Esophagus squamous epithelium (tissue), 5 donors: ENCODE measurements around the gene SCD5. TPM values are rescaled to one million over a fixed set of nuclear protein-coding genes. Genes with fewer than 3 reads are reported as not detected.

Source experiments
- DNase-seq: peaks from one replicate; lab custom pipeline; 2025; lab: John Stamatoyannopoulos, UW
- H3K27ac ChIP-seq, 4 donors: fragments of 200-600 bp; sonication (generic); one replicate each; pipeline ENCODE4 v1.5.1; 2016 to 2019; ENCODE audit warnings: mild to moderate bottlenecking in 1 of 4
- H3K27me3 ChIP-seq, 4 donors: fragments of 200-600 bp; sonication (generic); 1 replicate in 3 of 4; 2 replicates in 1 of 4; pipeline versions ENCODE4 v1.5.1 to v1.6.0; 2017 to 2021; ENCODE audit warnings: antibody characterized with exemption in 1 of 4
- H3K36me3 ChIP-seq, 3 donors: fragments of 200-600 bp; sonication (generic); one replicate each; pipeline ENCODE4 v1.5.1; 2016 to 2019
- H3K4me1 ChIP-seq, 3 donors: fragments of 200-600 bp; sonication (generic); one replicate each; pipeline ENCODE4 v1.5.1; 2017 to 2019
- H3K4me3 ChIP-seq, 4 donors: fragments of 200-600 bp; sonication (generic); 1 replicate in 3 of 4; 2 replicates in 1 of 4; pipeline ENCODE4 v1.5.1; 2016 to 2019; ENCODE audit warnings: mild to moderate bottlenecking in 2 of 4, moderate library complexity in 1 of 4
- H3K9me3 ChIP-seq, 3 donors: fragments of 200-600 bp; sonication (generic); one replicate each; pipeline ENCODE4 v1.5.1; 2016 to 2019
- CTCF ChIP-seq, 6 experiments: fragments of 450-650 bp in 4 of 6; fragments of 200-600 bp in 2 of 6; sonication (generic) in 2 of 6; IDR thresholded peaks; one replicate each; pipeline ENCODE4 v1.5.1; 2016 to 2019; ENCODE audit warnings: antibody characterized with exemption in 6 of 6, mild to moderate bottlenecking in 4 of 6, moderate library complexity in 4 of 6
- POLR2A ChIP-seq, 4 donors: fragments of 450-650 bp; IDR thresholded peaks; one replicate each; pipeline ENCODE4 v1.6.1; 2017; ENCODE audit warnings: antibody characterized with exemption in 4 of 4, mild to moderate bottlenecking in 4 of 4, moderate library complexity in 3 of 4
- WGBS, 2 donors: methylation state at CpG; one replicate each; pipeline ENCODE4 v1.1.5; 2018; 5-methylcytosine and 5-hydroxymethylcytosine counted together
- intact Hi-C: fragments of 100-400 bp; cut with DNase I; formaldehyde crosslinking; loops from one replicate; pipeline ENCODE4 v1.15.0; 2022
- total RNA-seq, 4 donors: library from RNA; depleted of rRNA; stranded (reverse); fragments of >200 nt; gene quantifications; one replicate each; pipeline ENCODE4 v1.1.0, GENCODE V29; 2016
- donor health status: DM: yes; HTN: yes; CAD: no.

SCD5 gene
- total RNA-seq, 4 donors from 2014 or later: 1.2 to 6.3 (median 4.3) TPM

- TF ChIP-seq CTCF (IDR thresholded peaks at IDR 0.05) (no peak), POLR2A (IDR thresholded peaks at IDR 0.05) (no peak)
- H3K4me1 ChIP-seq: peaks cover 6 to 13% (median 8%) of the 10 kb centered on the region in 3 donors
- H3K9me3 ChIP-seq: no peaks in the 10 kb centered on the region
- WGBS, 2 donors: 67 to 80% methylated on average over 8 of the region's 8 CpGs
- H3K27ac ChIP-seq: no peak overlapping the region
- H3K36me3 ChIP-seq: no peaks in the 10 kb centered on the region
- no peaks in the 10 kb centered on the region for H3K27me3 ChIP-seq
- intact Hi-C loops: loop anchor here (10.0 kb wide), 1 partner anchor 325 kb away; no protein-coding TSS in a partner anchor
- no peak overlapping the region for H3K4me3 ChIP-seq
- DNase-seq: no peak
These were observed 8.4 kb downstream of the SCD5 start for GRCh38 chr4:82790060-82790660.

- DNase-seq: no peak
- Histone ChIP-seq H3K27ac (no peak overlapping the region), H3K9me3 (no peaks in the 10 kb centered on the region), H3K4me3 (no peak overlapping the region), H3K36me3 (no peaks in the 10 kb centered on the region), H3K4me1 (peaks cover 11 to 21% (median 17%) of the 10 kb centered on the region in 3 donors), H3K27me3 (no peaks in the 10 kb centered on the region)
- WGBS, 2 donors: 57 to 72% methylated on average over 7 of the region's 7 CpGs
- TF ChIP-seq CTCF (IDR thresholded peaks at IDR 0.05): no peak
- TF ChIP-seq POLR2A (IDR thresholded peaks at IDR 0.05): no peak
- intact Hi-C loops: no loop called here
These were observed 9.4 kb downstream of the SCD5 start for GRCh38 chr4:82789025-82789776.

- Histone ChIP-seq H3K9me3 (no peaks in the 10 kb centered on the region), H3K36me3 (no peaks in the 10 kb centered on the region), H3K4me3 (no peak overlapping the region), H3K4me1 (peaks cover 11 to 21% (median 17%) of the 10 kb centered on the region in 3 donors), H3K27ac (no peak overlapping the region), H3K27me3 (no peaks in the 10 kb centered on the region)
- intact Hi-C loops: no loop called here
- 17 to 75% methylated on average over 1 to 4 of the region's 4 CpGs for WGBS, 2 donors
- no peak for DNase-seq
- TF ChIP-seq POLR2A (IDR thresholded peaks at IDR 0.05): no peak
- TF ChIP-seq CTCF (IDR thresholded peaks at IDR 0.05): no peak
These were observed 11.3 kb downstream of the SCD5 start for GRCh38 chr4:82787342-82787741.

GRCh38 chr4:82786828-82787227 is 11.8 kb downstream of the SCD5 start:
- H3K9me3 ChIP-seq: no peaks in the 10 kb centered on the region
- H3K27me3 ChIP-seq: no peaks in the 10 kb centered on the region
- peaks cover 11 to 21% (median 17%) of the 10 kb centered on the region in 3 donors for H3K4me1 ChIP-seq
- no peak for DNase-seq
- 76 to 80% methylated on average over 4 of the region's 4 CpGs for WGBS, 2 donors
- TF ChIP-seq POLR2A (IDR thresholded peaks at IDR 0.05) (no peak), CTCF (IDR thresholded peaks at IDR 0.05) (no peak)
- no peak overlapping the region for H3K4me3 ChIP-seq
- intact Hi-C loops: no loop called here
- H3K27ac ChIP-seq: no peak overlapping the region
- H3K36me3 ChIP-seq: no peaks in the 10 kb centered on the region
